HepG2 (cell line): ENCODE measurements around the gene FASTK. TPM values are rescaled to one million over a fixed set of nuclear protein-coding genes. Genes with fewer than 3 reads are reported as not detected.

Experiments used
- ERF ChIP-seq: IDR thresholded peaks from 2 replicates; pipeline ENCODE4 v1.6.1; 2018; ENCODE audit warnings: missing biosample characterization, missing genetic modification reagents
- HMG20A ChIP-seq: IDR thresholded peaks from 2 replicates; pipeline ENCODE4 v1.6.1; 2016; ENCODE audit warnings: borderline replicate concordance
- JUN ChIP-seq: sonication (generic); formaldehyde crosslinking; IDR thresholded peaks from 2 replicates; pipeline ENCODE4 v1.4.0; 2020; ENCODE audit warnings: mild to moderate bottlenecking, missing genetic modification reagents
- NFIB ChIP-seq: sonication (generic); formaldehyde crosslinking; IDR thresholded peaks from 2 replicates; pipeline ENCODE4 v1.9.0; 2021; ENCODE audit warnings: missing genetic modification reagents, mild to moderate bottlenecking, borderline replicate concordance
- NONO ChIP-seq, 2 experiments: fragments of 450-650 bp in 1 of 2; sonication (generic) in 1 of 2; formaldehyde crosslinking in 1 of 2; IDR thresholded peaks in 1 of 2; conservative IDR thresholded peaks in 1 of 2; 2 replicates each; pipeline versions ENCODE4 v1.6.1 to v1.8.0; 2017 to 2022; ENCODE audit warnings: mild to moderate bottlenecking in 1 of 2, missing genetic modification reagents in 1 of 2, moderate library complexity in 1 of 2
- NR2C2 ChIP-seq: sonication (generic); formaldehyde crosslinking; IDR thresholded peaks from 2 replicates; pipeline ENCODE4 v1.4.0; 2020; ENCODE audit warnings: missing genetic modification reagents, mild to moderate bottlenecking, moderate library complexity, borderline replicate concordance
- NR2F2 ChIP-seq: IDR thresholded peaks from 2 replicates; pipeline ENCODE4 v1.6.1; 2012; ENCODE audit warnings: low read depth, inconsistent platforms, borderline replicate concordance
- PAX8 ChIP-seq: sonication (generic); formaldehyde crosslinking; IDR thresholded peaks from 2 replicates; pipeline ENCODE4 v1.8.0; 2022; ENCODE audit warnings: mild to moderate bottlenecking, missing genetic modification reagents, borderline replicate concordance
- POLR2AphosphoS2 ChIP-seq: IDR thresholded peaks from 2 replicates; pipeline ENCODE4 v1.6.1; 2011; ENCODE audit warnings: low read depth, low read length, improper control_type of control experiment
- RBM39 ChIP-seq: fragments of 200-400 bp; formaldehyde crosslinking; IDR thresholded peaks from one replicate; pipeline ENCODE4 v1.6.1; 2018; ENCODE audit warnings: antibody characterized with exemption, mild to moderate bottlenecking, low read depth, low read length; ENCODE audit not compliant: poor library complexity, severe bottlenecking
- SP5 ChIP-seq: IDR thresholded peaks from 2 replicates; pipeline ENCODE4 v1.6.1; 2016; ENCODE audit warnings: low read depth, borderline replicate concordance
- TEAD2 ChIP-seq: sonication (generic); formaldehyde crosslinking; IDR thresholded peaks from 2 replicates; pipeline ENCODE4 v1.9.0; 2021; ENCODE audit warnings: missing genetic modification reagents
- U2AF2 ChIP-seq: fragments of 200-400 bp; formaldehyde crosslinking; IDR thresholded peaks from 2 replicates; pipeline ENCODE4 v1.6.1; 2017; ENCODE audit warnings: low read depth, mild to moderate bottlenecking, low read length
- ZBTB21 ChIP-seq: sonication (generic); formaldehyde crosslinking; IDR thresholded peaks from 2 replicates; pipeline ENCODE4 v1.4.0; 2020; ENCODE audit warnings: missing genetic modification reagents
- ZBTB49 ChIP-seq: sonication (generic); formaldehyde crosslinking; IDR thresholded peaks from 2 replicates; pipeline ENCODE4 v1.4.0; 2020; ENCODE audit warnings: missing genetic modification reagents, borderline replicate concordance
- ZFP62 ChIP-seq: sonication (generic); formaldehyde crosslinking; IDR thresholded peaks from 2 replicates; pipeline ENCODE4 v1.4.0; 2020; ENCODE audit warnings: missing genetic modification reagents
- ZFP82 ChIP-seq: sonication (generic); formaldehyde crosslinking; IDR thresholded peaks from 2 replicates; pipeline ENCODE4 v1.5.1; 2020; ENCODE audit warnings: mild to moderate bottlenecking, missing genetic modification reagents, borderline replicate concordance
- ZFX ChIP-seq: sonication (generic); formaldehyde crosslinking; IDR thresholded peaks from 2 replicates; pipeline ENCODE4 v1.4.0; 2020; ENCODE audit warnings: mild to moderate bottlenecking, low read depth, missing genetic modification reagents, moderate library complexity
- ZHX1 ChIP-seq: sonication (generic); formaldehyde crosslinking; IDR thresholded peaks from 2 replicates; pipeline ENCODE4 v1.8.1; 2022; ENCODE audit warnings: low read depth, mild to moderate bottlenecking, missing genetic modification reagents
- ZNF574 ChIP-seq: sonication (generic); formaldehyde crosslinking; IDR thresholded peaks from 2 replicates; pipeline ENCODE4 v1.4.0; 2020; ENCODE audit warnings: missing genetic modification reagents
- ZNF605 ChIP-seq: sonication (generic); formaldehyde crosslinking; IDR thresholded peaks from 2 replicates; pipeline ENCODE4 v1.8.0; 2022; ENCODE audit warnings: mild to moderate bottlenecking, missing genetic modification reagents
- ZNF772 ChIP-seq: sonication (generic); formaldehyde crosslinking; IDR thresholded peaks from 2 replicates; pipeline ENCODE4 v1.5.0; 2020; ENCODE audit warnings: mild to moderate bottlenecking, missing genetic modification reagents
- polyA plus RNA-seq, 8 experiments: library from polyadenylated mRNA; depleted of rRNA in 3 of 8; stranded (reverse) in 7 of 8; unstranded in 1 of 8; fragments of >200 nt; fragmentation: Illumina TruSeq in 4 of 8; extraction: Trizol in 4 of 8; gene quantifications; 2 replicates each; pipeline versions ENCODE4 v1.2.1 to v1.2.3, GENCODE V29; 2011 to 2016; ENCODE audit warnings: low read depth in 4 of 8, missing spikeins in 1 of 8, mixed read lengths in 1 of 8; ENCODE audit not compliant: insufficient read depth in 1 of 8
- total RNA-seq, 5 experiments: library from RNA; depleted of rRNA; stranded (reverse); fragments of >200 nt; fragmentation: Illumina TruSeq; extraction: Trizol; gene quantifications; 2 replicates each; pipeline ENCODE4 v1.2.3, GENCODE V29; 2016; ENCODE audit warnings: low read depth in 1 of 5

FASTK gene
- total and polyA plus RNA-seq, 2 of the 13 experiments (the other 11 are each of a cell fraction or from before 2014, with no cell fraction given) = 52.9 to 55.7 TPM

GRCh38 chr7:151087245-151088018 is 6.8 kb upstream of the FASTK start (continued):
- no peak for TF ChIP-seq HMG20A (CRISPR knock-in tag)
- peak; percentile 16; the same call in 1 of the 2 replicates for TF ChIP-seq SP5 (CRISPR knock-in tag)
- no peak for TF ChIP-seq U2AF2
- TF ChIP-seq RBM39 = no peak
- no peak for TF ChIP-seq TEAD2
- TF ChIP-seq ZNF772 (CRISPR knock-in tag) = no peak
- no peak for TF ChIP-seq ZFP82 (CRISPR knock-in tag)
- no peak for TF ChIP-seq POLR2AphosphoS2
- no peak for TF ChIP-seq ZBTB49
- TF ChIP-seq ZHX1 = 0 out of 2 replicates have a peak, but pooled peaks have one; percentile 42
- peak; percentile 26; the same call in 1 of the 2 replicates for TF ChIP-seq ERF (CRISPR knock-in tag)
- TF ChIP-seq ZBTB21 (CRISPR knock-in tag) = no peak
- no peak; the same call in none of the 2 replicates for TF ChIP-seq ZNF574 (CRISPR knock-in tag)
- TF ChIP-seq NR2F2 = no peak
- peak; percentile 90 for TF ChIP-seq ZFX
- TF ChIP-seq NONO (IDR thresholded peaks at IDR 0.05) = no peak
- 0 out of 2 replicates have a peak, but pooled peaks have one; percentile 22 for TF ChIP-seq NONO (CRISPR knock-in tag; conservative IDR thresholded peaks at IDR 0.05)
- no peak; the same call in 1 of the 2 replicates for TF ChIP-seq NR2C2
- no peak for TF ChIP-seq JUN (CRISPR knock-in tag)
- no peak for TF ChIP-seq PAX8 (CRISPR knock-in tag)
- no peak for TF ChIP-seq NFIB (CRISPR knock-in tag)
- TF ChIP-seq ZFP62 (CRISPR knock-in tag) = no peak
- no peak; the same call in 1 of the 2 replicates for TF ChIP-seq ZNF605 (CRISPR knock-in tag)
